ENCODE data around the gene USP31.
A peak's percentile ranks its signal among the peaks of the same experiment; 100 is the strongest.

The USP31 gene

GRCh38 chr16:23062524-23062923, 86.7 kb downstream of the USP31 start:
- no peak for TF ChIP-seq CTCF (IDR thresholded peaks at IDR 0.05; ENCODE audit: control insufficient read depth, insufficient read depth, low read depth, low read length, missing control alignments)
- no peak overlapping the region for H3K4me3 ChIP-seq (ENCODE audit: control insufficient read depth, low read depth, low read length)
- no peak for DNase-seq (ENCODE audit: low read depth)

- DNase-seq (ENCODE audit: low read depth) = no peak
- no peak overlapping the region for H3K4me3 ChIP-seq (ENCODE audit: control insufficient read depth, low read depth, low read length)
- no peak for TF ChIP-seq CTCF (IDR thresholded peaks at IDR 0.05; ENCODE audit: control insufficient read depth, insufficient read depth, low read depth, low read length, missing control alignments)
Observed at GRCh38 chr16:23061669-23062068, 87.6 kb downstream of the USP31 start.

- no peak overlapping the region for H3K4me3 ChIP-seq (ENCODE audit: control insufficient read depth, low read depth, low read length)
- TF ChIP-seq CTCF (IDR thresholded peaks at IDR 0.05; ENCODE audit: control insufficient read depth, insufficient read depth, low read depth, low read length, missing control alignments) = peak; percentile 76
- no peak for DNase-seq (ENCODE audit: low read depth)
Observed at GRCh38 chr16:23060458-23061320, 88.6 kb downstream of the USP31 start.

GRCh38 chr16:23059433-23059832, 89.8 kb downstream of the USP31 start:
- no peak overlapping the region for H3K4me3 ChIP-seq (ENCODE audit: control insufficient read depth, low read depth, low read length)
- TF ChIP-seq CTCF (IDR thresholded peaks at IDR 0.05; ENCODE audit: control insufficient read depth, insufficient read depth, low read depth, low read length, missing control alignments) = no peak
- DNase-seq (ENCODE audit: low read depth) = no peak

GRCh38 chr16:23058576-23058975, 90.7 kb downstream of the USP31 start:
- H3K4me3 ChIP-seq (ENCODE audit: control insufficient read depth, low read depth, low read length) = no peak overlapping the region
- no peak for TF ChIP-seq CTCF (IDR thresholded peaks at IDR 0.05; ENCODE audit: control insufficient read depth, insufficient read depth, low read depth, low read length, missing control alignments)
- DNase-seq (ENCODE audit: low read depth) = no peak

- no peak overlapping the region for H3K4me3 ChIP-seq (ENCODE audit: control insufficient read depth, low read depth, low read length)
- no peak for TF ChIP-seq CTCF (IDR thresholded peaks at IDR 0.05; ENCODE audit: control insufficient read depth, insufficient read depth, low read depth, low read length, missing control alignments)
- DNase-seq (ENCODE audit: low read depth) = no peak
Observed at GRCh38 chr16:23057013-23057596, 92.1 kb downstream of the USP31 start.
